Measurements from ENCODE around the gene ACAP3. TPM values are rescaled to one million over a fixed set of nuclear protein-coding genes. Genes with fewer than 3 reads are reported as not detected.

ACAP3 gene
- total and polyA plus RNA-seq, 2 of the 4 experiments (the other 2 are of a cell fraction): 13.3 to 58.2 TPM

- TF ChIP-seq CEBPB (IDR thresholded peaks at IDR 0.05; ENCODE audit: low read depth, low read length): no peak
Measured at GRCh38 chr1:1356796-1357401, 49.2 kb upstream of the ACAP3 start (continued).

GRCh38 chr1:1356166-1356795 lies 48.6 kb upstream of the ACAP3 start:
- H2BK5ac ChIP-seq (ENCODE audit: low read depth, low read length, poor library complexity, severe bottlenecking): peak overlapping the region; percentile 96
- H2BK15ac ChIP-seq (ENCODE audit: low read depth, low read length): no peak overlapping the region
- H2BK20ac ChIP-seq (ENCODE audit: low read depth, low read length): no peak overlapping the region
- H4K20me1 ChIP-seq (ENCODE audit: insufficient read depth, low read length): peaks cover 55% of the 10 kb centered on the region
- ChIA-PET POLR2A (ENCODE audit: unreplicated experiment) (no interaction called here), CTCF (no interaction called here)
- H3K56ac ChIP-seq (ENCODE audit: extremely low read depth, insufficient read depth, low read length): no peak overlapping the region; the same call in 1 of the 2 replicates
- H2AK9ac ChIP-seq (replicated peaks; ENCODE audit: low read depth, low read length, poor library complexity): peak overlapping the region; percentile 96
- peak overlapping the region; percentile 74 for H3K4me3 ChIP-seq (ENCODE audit: insufficient read depth, low read depth, low read length)
- peak overlapping the region; percentile 96; the same call in 1 of the 2 replicates for H3K14ac ChIP-seq (replicated peaks; ENCODE audit: low read depth, low read length)
- peaks cover 39% of the 10 kb centered on the region for H3K36me3 ChIP-seq (ENCODE audit: control insufficient read depth, insufficient read depth, low read length)
- ATAC-seq (ENCODE audit: low read depth) (no peak), DNase-seq (no peak)
- H4K91ac ChIP-seq (ENCODE audit: insufficient read depth, low read depth, low read length): no peak overlapping the region
- H3K9me1 ChIP-seq (ENCODE audit: insufficient read depth, low read length): peaks cover 6% of the 10 kb centered on the region
- 0 out of 2 replicates have a peak overlapping the region, but pooled peaks have one; percentile 32 for H2BK120ac ChIP-seq (ENCODE audit: low read depth, low read length)
- H3K4me1 ChIP-seq (ENCODE audit: control insufficient read depth, insufficient read depth, low read length): peaks cover 44% of the 10 kb centered on the region
- no peak overlapping the region for H3K18ac ChIP-seq (ENCODE audit: low read depth, low read length)
- no peak overlapping the region for H2AFZ ChIP-seq (replicated peaks; ENCODE audit: low read length, poor library complexity)
- 58% methylated on average over 2 of the region's 8 CpGs; no CpG with 5 or more reads in 1 of the 2 experiments for WGBS, 2 experiments (ENCODE audit: extremely low coverage in 2 of 2, insufficient read length in 1 of 2)
- dilution Hi-C loops (cut with HindIII; ENCODE audit: low sequenced_read_pairs, unreplicated experiment) (no loop called here), intact Hi-C loops (cut with micrococcal nuclease) (loop anchor here (5.0 kb wide), 1 partner anchor 49 kb away; the partner anchor contains the start of genes ACAP3 and PUSL1), in situ Hi-C loops (cut with MboI; ENCODE audit: low sequenced_read_pairs) (no loop called here)
- H3K27me3 ChIP-seq (ENCODE audit: control insufficient read depth, insufficient read depth, low read length): no peaks in the 10 kb centered on the region
- H3K9me3 ChIP-seq (ENCODE audit: control insufficient read depth, insufficient read depth, low read length): no peaks in the 10 kb centered on the region
- no TSS peak for BruUV-seq (replicated peaks)
- H3K4ac ChIP-seq (ENCODE audit: low read depth, low read length): peak overlapping the region; percentile 99
- H3K79me1 ChIP-seq (ENCODE audit: low read depth in 1 of 2, low read length in 2 of 2): peaks cover 12 to 30% of the 10 kb centered on the region in 2 experiments
- no peak overlapping the region for H3K23ac ChIP-seq (ENCODE audit: low read depth, low read length)
- H3K4me2 ChIP-seq (ENCODE audit: low read depth, low read length): peak overlapping the region; percentile 93
- peak overlapping the region; percentile 92 for H3K9ac ChIP-seq (ENCODE audit: low read depth, low read length)
- peak overlapping the region; percentile 93 for H2AK5ac ChIP-seq (ENCODE audit: low read depth, low read length)
- no peak overlapping the region for H4K5ac ChIP-seq (ENCODE audit: low read depth, low read length)
- peak overlapping the region; percentile 96 for H3K27ac ChIP-seq (ENCODE audit: insufficient read depth, low read length)
- no peak overlapping the region for H4K8ac ChIP-seq (ENCODE audit: low read depth in 2 of 2, low read length in 2 of 2)
- TF ChIP-seq MAFK (IDR thresholded peaks at IDR 0.05; ENCODE audit: low read depth, low read length): no peak
- no peak for TF ChIP-seq RCOR1 (IDR thresholded peaks at IDR 0.05; ENCODE audit: insufficient replicate concordance, low read length)
- TF ChIP-seq CHD1 (IDR thresholded peaks at IDR 0.05; ENCODE audit: low read depth, low read length): no peak
